Measurements from ENCODE around the gene ENDOU. TPM values are rescaled to one million over a fixed set of nuclear protein-coding genes. Genes with fewer than 3 reads are reported as not detected.

Gene ENDOU
- total RNA-seq, 1 donor from 2014 or later = not detected

DNA sequence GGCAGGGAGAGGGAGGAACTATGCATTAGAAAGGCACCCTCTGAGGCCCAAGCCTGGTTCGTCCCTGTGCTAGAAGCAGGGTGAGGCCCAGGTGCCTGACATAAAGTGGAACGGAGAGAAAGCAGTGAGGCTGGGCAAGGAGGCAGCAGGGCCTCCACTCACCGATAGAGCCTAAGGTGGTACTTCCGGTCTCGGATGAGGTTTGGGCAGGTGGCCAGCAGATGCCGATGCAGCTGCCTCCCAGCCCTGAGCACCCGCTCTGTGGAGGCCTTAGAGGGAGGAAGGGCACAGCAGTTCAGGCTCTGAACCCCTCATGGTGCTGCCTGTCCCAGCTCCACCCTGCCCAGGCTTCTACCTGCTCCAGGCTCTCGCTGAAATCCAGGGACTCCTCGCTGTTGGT is 26.3 kb upstream of the ENDOU start:
- Histone ChIP-seq H4K20me1 (ENCODE audit: insufficient read depth, low read length) (no peaks in the 10 kb centered on the region), H3K27me3 (ENCODE audit: insufficient read depth, low read length) (no peaks in the 10 kb centered on the region), H3K27ac (ENCODE audit: low read depth, low read length) (no peak overlapping the region), H3K9me3 (ENCODE audit: insufficient read depth, low read depth, low read length) (no peaks in the 10 kb centered on the region), H2AFZ (ENCODE audit: low read depth, low read length) (no peak overlapping the region), H3K4me1 (ENCODE audit: insufficient read depth, low read length) (peaks cover 15% of the 10 kb centered on the region), H3K4me3 (ENCODE audit: insufficient read depth, low read depth, low read length) (no peak overlapping the region), H3K9ac (ENCODE audit: low read length) (no peak overlapping the region), H3K4me2 (ENCODE audit: low read length) (no peak overlapping the region), H3K79me2 (ENCODE audit: insufficient read depth, low read length) (no peaks in the 10 kb centered on the region), H3K36me3 (ENCODE audit: insufficient read depth, low read length) (no peaks in the 10 kb centered on the region)
- H3K27me3 Mint-ChIP-seq (ENCODE audit: low read depth, unreplicated experiment) = peaks cover 44% of the 10 kb centered on the region
- DNase-seq (ENCODE audit: low read depth) = no peak
- H3K27ac Mint-ChIP-seq (ENCODE audit: unreplicated experiment) = no peak overlapping the region
- TF ChIP-seq EZH2 (IDR thresholded peaks at IDR 0.05; ENCODE audit: insufficient read depth, low read length) = no peak
- TF ChIP-seq, protein P1, sequence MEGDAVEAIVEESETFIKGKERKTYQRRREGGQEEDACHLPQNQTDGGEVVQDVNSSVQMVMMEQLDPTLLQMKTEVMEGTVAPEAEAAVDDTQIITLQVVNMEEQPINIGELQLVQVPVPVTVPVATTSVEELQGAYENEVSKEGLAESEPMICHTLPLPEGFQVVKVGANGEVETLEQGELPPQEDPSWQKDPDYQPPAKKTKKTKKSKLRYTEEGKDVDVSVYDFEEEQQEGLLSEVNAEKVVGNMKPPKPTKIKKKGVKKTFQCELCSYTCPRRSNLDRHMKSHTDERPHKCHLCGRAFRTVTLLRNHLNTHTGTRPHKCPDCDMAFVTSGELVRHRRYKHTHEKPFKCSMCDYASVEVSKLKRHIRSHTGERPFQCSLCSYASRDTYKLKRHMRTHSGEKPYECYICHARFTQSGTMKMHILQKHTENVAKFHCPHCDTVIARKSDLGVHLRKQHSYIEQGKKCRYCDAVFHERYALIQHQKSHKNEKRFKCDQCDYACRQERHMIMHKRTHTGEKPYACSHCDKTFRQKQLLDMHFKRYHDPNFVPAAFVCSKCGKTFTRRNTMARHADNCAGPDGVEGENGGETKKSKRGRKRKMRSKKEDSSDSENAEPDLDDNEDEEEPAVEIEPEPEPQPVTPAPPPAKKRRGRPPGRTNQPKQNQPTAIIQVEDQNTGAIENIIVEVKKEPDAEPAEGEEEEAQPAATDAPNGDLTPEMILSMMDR (IDR thresholded peaks at IDR 0.05; ENCODE audit: insufficient read depth, low read depth, low read length) = no peak
- peaks cover 14% of the 10 kb centered on the region for H3K4me1 Mint-ChIP-seq (ENCODE audit: low read depth, unreplicated experiment)
- no peak for FAIRE-seq
- H3K4me3 Mint-ChIP-seq (ENCODE audit: unreplicated experiment) = no peak overlapping the region
- peaks cover 18% of the 10 kb centered on the region for H3K36me3 Mint-ChIP-seq (ENCODE audit: low read depth, unreplicated experiment)
- H3K9me3 Mint-ChIP-seq (ENCODE audit: unreplicated experiment) = no peaks in the 10 kb centered on the region

DNA sequence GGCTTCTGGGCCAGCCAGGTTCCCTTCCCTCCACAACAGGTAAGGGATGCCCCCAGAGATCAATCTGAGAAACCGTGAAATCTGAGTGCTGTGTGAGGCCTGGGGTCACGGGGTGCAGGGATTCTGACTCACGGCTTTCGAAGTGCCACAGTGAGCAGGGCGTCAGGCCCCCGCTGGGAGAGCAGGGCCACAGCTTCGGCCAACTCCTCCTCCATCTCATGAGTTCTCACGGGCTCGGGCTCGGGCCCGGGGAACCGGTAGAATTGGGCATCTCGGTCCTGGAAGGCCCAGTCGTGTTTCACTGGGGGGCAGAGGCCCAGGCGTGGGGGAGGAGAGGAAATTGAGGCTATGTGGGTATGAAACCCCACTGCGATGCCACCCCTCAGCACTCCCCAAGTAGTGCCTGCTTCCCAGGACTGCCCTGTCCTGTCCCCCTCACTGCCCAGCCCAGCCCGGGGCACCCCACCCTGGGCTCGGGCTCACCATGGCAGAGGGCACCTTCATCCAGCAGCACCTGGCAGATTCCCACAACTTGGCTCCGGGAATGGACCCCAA is 25.7 kb upstream of the ENDOU start:
- Mint-ChIP-seq H3K4me3 (ENCODE audit: unreplicated experiment) (no peak overlapping the region), H3K9me3 (ENCODE audit: unreplicated experiment) (no peaks in the 10 kb centered on the region), H3K4me1 (ENCODE audit: low read depth, unreplicated experiment) (peaks cover 14% of the 10 kb centered on the region), H3K27me3 (ENCODE audit: low read depth, unreplicated experiment) (peaks cover 50% of the 10 kb centered on the region), H3K36me3 (ENCODE audit: low read depth, unreplicated experiment) (peaks cover 20% of the 10 kb centered on the region), H3K27ac (ENCODE audit: unreplicated experiment) (no peak overlapping the region)
- Histone ChIP-seq H3K27me3 (ENCODE audit: insufficient read depth, low read length) (no peaks in the 10 kb centered on the region), H3K4me3 (ENCODE audit: insufficient read depth, low read depth, low read length) (no peak overlapping the region), H2AFZ (ENCODE audit: low read depth, low read length) (no peak overlapping the region), H4K20me1 (ENCODE audit: insufficient read depth, low read length) (no peaks in the 10 kb centered on the region), H3K27ac (ENCODE audit: low read depth, low read length) (no peak overlapping the region), H3K79me2 (ENCODE audit: insufficient read depth, low read length) (no peaks in the 10 kb centered on the region), H3K36me3 (ENCODE audit: insufficient read depth, low read length) (no peaks in the 10 kb centered on the region), H3K4me2 (ENCODE audit: low read length) (no peak overlapping the region), H3K9ac (ENCODE audit: low read length) (no peak overlapping the region), H3K9me3 (ENCODE audit: insufficient read depth, low read depth, low read length) (no peaks in the 10 kb centered on the region), H3K4me1 (ENCODE audit: insufficient read depth, low read length) (peaks cover 15% of the 10 kb centered on the region)
- FAIRE-seq = no peak
- TF ChIP-seq EZH2 (IDR thresholded peaks at IDR 0.05; ENCODE audit: insufficient read depth, low read length) = no peak
- TF ChIP-seq, protein P1 (IDR thresholded peaks at IDR 0.05; ENCODE audit: insufficient read depth, low read depth, low read length) = no peak
- DNase-seq (ENCODE audit: low read depth) = no peak

- Histone ChIP-seq H3K4me2 (ENCODE audit: low read length) (no peak overlapping the region), H3K27ac (ENCODE audit: low read depth, low read length) (no peak overlapping the region), H3K36me3 (ENCODE audit: insufficient read depth, low read length) (no peaks in the 10 kb centered on the region), H3K27me3 (ENCODE audit: insufficient read depth, low read length) (peaks cover 2% of the 10 kb centered on the region), H3K79me2 (ENCODE audit: insufficient read depth, low read length) (no peaks in the 10 kb centered on the region), H2AFZ (ENCODE audit: low read depth, low read length) (no peak overlapping the region), H3K9me3 (ENCODE audit: insufficient read depth, low read depth, low read length) (no peaks in the 10 kb centered on the region), H3K9ac (ENCODE audit: low read length) (no peak overlapping the region), H4K20me1 (ENCODE audit: insufficient read depth, low read length) (no peaks in the 10 kb centered on the region), H3K4me1 (ENCODE audit: insufficient read depth, low read length) (peaks cover 15% of the 10 kb centered on the region), H3K4me3 (ENCODE audit: insufficient read depth, low read depth, low read length) (no peak overlapping the region)
- FAIRE-seq (no peak), DNase-seq (ENCODE audit: low read depth) (no peak)
- Mint-ChIP-seq H3K36me3 (ENCODE audit: low read depth, unreplicated experiment) (peaks cover 20% of the 10 kb centered on the region), H3K27ac (ENCODE audit: unreplicated experiment) (no peak overlapping the region), H3K9me3 (ENCODE audit: unreplicated experiment) (no peaks in the 10 kb centered on the region), H3K4me3 (ENCODE audit: unreplicated experiment) (no peak overlapping the region), H3K4me1 (ENCODE audit: low read depth, unreplicated experiment) (peaks cover 10% of the 10 kb centered on the region), H3K27me3 (ENCODE audit: low read depth, unreplicated experiment) (peaks cover 56% of the 10 kb centered on the region)
- TF ChIP-seq, protein P1 (IDR thresholded peaks at IDR 0.05; ENCODE audit: insufficient read depth, low read depth, low read length) = no peak
- TF ChIP-seq EZH2 (IDR thresholded peaks at IDR 0.05; ENCODE audit: insufficient read depth, low read length) = no peak
Observed at GRCh38 chr12:47750229-47750798, 25.0 kb upstream of the ENDOU start.

All from astrocyte (in vitro differentiated cells and primary cell).